ENCODE results near the gene P3H4. TPM values are rescaled to one million over a fixed set of nuclear protein-coding genes. Genes with fewer than 3 reads are reported as not detected.

Gene P3H4
- total RNA-seq, 2 donors from 2014 or later, result 15.8 to 19.6 TPM

DNA sequence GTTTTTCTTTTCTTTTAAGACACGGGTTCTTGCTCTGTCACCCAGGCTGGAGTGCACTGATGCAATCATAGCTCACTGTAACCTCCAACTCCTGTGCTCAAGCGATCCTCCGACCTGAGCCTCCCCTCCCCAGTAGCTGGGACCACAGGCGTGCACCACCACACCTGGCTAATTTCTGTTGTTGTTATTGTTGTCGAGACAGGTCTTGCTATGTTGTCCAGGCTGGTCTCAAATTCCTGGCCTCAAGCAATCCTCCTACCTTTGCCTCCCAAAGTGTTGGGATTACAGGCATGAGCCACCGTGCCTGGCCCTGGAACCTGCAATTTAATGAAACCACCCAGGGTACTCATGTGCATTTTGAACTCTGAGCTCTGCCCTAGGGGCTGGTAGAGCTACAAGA, 49.4 kb downstream of the P3H4 start:
- peaks cover 19 to 31% of the 10 kb centered on the region in 2 donors for H3K36me3 ChIP-seq
- DNase-seq (ENCODE audit: low spot score), result no peak
- no peak overlapping the region for H3K27ac ChIP-seq
- H3K27me3 ChIP-seq (replicated peaks; ENCODE audit: insufficient read depth), result no peaks in the 10 kb centered on the region
- H3K9me3 ChIP-seq, result no peaks in the 10 kb centered on the region
- TF ChIP-seq POLR2A (IDR thresholded peaks at IDR 0.05), result no peak
- TF ChIP-seq POLR2AphosphoS5 (IDR thresholded peaks at IDR 0.05), result no peak
- TF ChIP-seq, protein P1, sequence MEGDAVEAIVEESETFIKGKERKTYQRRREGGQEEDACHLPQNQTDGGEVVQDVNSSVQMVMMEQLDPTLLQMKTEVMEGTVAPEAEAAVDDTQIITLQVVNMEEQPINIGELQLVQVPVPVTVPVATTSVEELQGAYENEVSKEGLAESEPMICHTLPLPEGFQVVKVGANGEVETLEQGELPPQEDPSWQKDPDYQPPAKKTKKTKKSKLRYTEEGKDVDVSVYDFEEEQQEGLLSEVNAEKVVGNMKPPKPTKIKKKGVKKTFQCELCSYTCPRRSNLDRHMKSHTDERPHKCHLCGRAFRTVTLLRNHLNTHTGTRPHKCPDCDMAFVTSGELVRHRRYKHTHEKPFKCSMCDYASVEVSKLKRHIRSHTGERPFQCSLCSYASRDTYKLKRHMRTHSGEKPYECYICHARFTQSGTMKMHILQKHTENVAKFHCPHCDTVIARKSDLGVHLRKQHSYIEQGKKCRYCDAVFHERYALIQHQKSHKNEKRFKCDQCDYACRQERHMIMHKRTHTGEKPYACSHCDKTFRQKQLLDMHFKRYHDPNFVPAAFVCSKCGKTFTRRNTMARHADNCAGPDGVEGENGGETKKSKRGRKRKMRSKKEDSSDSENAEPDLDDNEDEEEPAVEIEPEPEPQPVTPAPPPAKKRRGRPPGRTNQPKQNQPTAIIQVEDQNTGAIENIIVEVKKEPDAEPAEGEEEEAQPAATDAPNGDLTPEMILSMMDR (IDR thresholded peaks at IDR 0.05), result no peak
- H3K4me1 ChIP-seq (replicated peaks), result no peaks in the 10 kb centered on the region
- intact Hi-C loops (cut with DNase I), result no loop called here
- WGBS, result 79% methylated on average over 6 of the region's 6 CpGs
- no peak overlapping the region for H3K4me3 ChIP-seq

DNA sequence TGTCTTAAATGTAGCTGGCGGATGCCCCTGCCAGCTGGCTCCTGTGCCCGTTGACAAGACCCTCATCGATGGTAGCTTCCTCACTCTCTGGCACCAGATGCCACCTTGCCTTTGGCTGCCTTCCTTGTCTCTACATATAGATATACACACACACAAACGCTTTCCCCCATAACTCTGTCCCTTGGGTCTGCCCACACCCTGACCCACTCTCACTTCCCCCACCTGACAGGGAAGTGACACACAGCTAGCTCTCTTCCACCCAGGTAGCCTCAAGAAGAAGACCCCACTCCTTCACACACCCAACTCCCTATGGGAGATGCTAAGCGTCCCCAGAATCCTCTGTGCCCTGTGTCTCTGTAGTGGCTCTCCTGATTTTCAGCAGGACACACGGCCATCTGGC, 50.9 kb downstream of the P3H4 start:
- no peak for TF ChIP-seq POLR2A (IDR thresholded peaks at IDR 0.05)
- TF ChIP-seq, protein P1 (IDR thresholded peaks at IDR 0.05), result no peak
- no peak for TF ChIP-seq POLR2AphosphoS5 (IDR thresholded peaks at IDR 0.05)
- no peaks in the 10 kb centered on the region for H3K4me1 ChIP-seq (replicated peaks)
- DNase-seq (ENCODE audit: low spot score), result no peak
- H3K9me3 ChIP-seq, result no peaks in the 10 kb centered on the region
- H3K27me3 ChIP-seq (replicated peaks; ENCODE audit: insufficient read depth), result no peaks in the 10 kb centered on the region
- 84% methylated on average over 6 of the region's 6 CpGs for WGBS
- no peak overlapping the region for H3K27ac ChIP-seq
- no peak overlapping the region for H3K4me3 ChIP-seq
- intact Hi-C loops (cut with DNase I), result no loop called here
- peaks cover 18 to 24% of the 10 kb centered on the region in 2 donors for H3K36me3 ChIP-seq

DNA sequence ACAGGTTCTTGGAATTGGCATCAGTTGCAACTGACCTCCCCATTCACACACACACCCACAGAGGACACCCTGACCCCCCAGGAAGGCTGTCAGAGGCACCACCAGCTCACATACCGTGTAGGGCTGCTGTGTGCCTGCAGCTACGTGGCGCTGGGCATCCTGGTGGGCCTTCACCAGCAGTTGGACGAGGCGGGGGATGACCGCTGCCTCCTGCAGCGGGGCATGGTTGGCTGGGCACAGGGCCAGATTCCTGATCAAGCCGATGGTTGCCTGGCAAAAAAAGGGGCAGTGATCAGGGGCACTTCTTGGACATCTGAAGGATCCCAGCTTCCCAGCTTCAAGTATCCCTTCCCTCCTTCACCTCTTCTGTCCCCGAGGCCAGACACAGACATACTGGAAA, 53.1 kb downstream of the P3H4 start:
- Histone ChIP-seq H3K4me3 (no peak overlapping the region), H3K27ac (no peak overlapping the region), H3K27me3 (replicated peaks; ENCODE audit: insufficient read depth) (no peaks in the 10 kb centered on the region), H3K9me3 (no peaks in the 10 kb centered on the region), H3K36me3 (peaks cover 19 to 26% of the 10 kb centered on the region in 2 donors), H3K4me1 (replicated peaks) (no peaks in the 10 kb centered on the region)
- WGBS, result 71% methylated on average over 9 of the region's 9 CpGs
- intact Hi-C loops (cut with DNase I), result no loop called here
- TF ChIP-seq POLR2A (IDR thresholded peaks at IDR 0.05) (no peak), POLR2AphosphoS5 (IDR thresholded peaks at IDR 0.05) (no peak)
- TF ChIP-seq, protein P1 (IDR thresholded peaks at IDR 0.05), result no peak
- DNase-seq (ENCODE audit: low spot score), result no peak

DNA sequence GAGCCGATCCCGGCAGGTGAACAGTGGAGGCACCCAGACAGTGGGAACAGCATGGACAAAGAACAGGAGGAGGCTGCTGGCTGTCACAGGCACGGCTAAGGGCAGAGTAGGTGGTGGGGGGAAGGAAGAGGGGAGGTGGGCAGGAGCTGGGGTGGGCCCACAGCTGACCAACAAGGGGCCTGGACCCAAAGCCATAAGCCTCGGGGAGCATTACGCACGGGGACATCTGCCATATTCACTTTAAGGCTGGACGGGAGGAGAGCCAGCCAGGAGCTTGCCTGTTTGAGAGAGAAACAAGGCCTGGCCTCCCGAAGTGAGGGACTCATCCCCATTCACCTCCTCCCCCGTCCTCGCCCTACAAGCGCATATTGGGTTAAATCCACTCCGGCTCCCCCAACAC, 57.7 kb downstream of the P3H4 start:
- Histone ChIP-seq H3K4me1 (replicated peaks) (no peaks in the 10 kb centered on the region), H3K9me3 (no peaks in the 10 kb centered on the region), H3K36me3 (peaks cover 0 to 11% of the 10 kb centered on the region in 2 donors), H3K27ac (no peak overlapping the region), H3K4me3 (no peak overlapping the region), H3K27me3 (replicated peaks; ENCODE audit: insufficient read depth) (no peaks in the 10 kb centered on the region)
- DNase-seq (ENCODE audit: low spot score), result no peak
- intact Hi-C loops (cut with DNase I), result no loop called here
- 73% methylated on average over 11 of the region's 12 CpGs for whole genome bisulfite sequencing
- TF ChIP-seq, protein P1 (IDR thresholded peaks at IDR 0.05), result no peak
- TF ChIP-seq POLR2AphosphoS5 (IDR thresholded peaks at IDR 0.05) (no peak), POLR2A (IDR thresholded peaks at IDR 0.05) (no peak)

Other genes with a start within 250 kb of the P3H4 start
- gene KRT9, start 239.9 kb downstream of the P3H4 start, total RNA-seq, result not detected
- 100 to 1,000 TPM in 1 of 2 donors, 10 to 100 TPM in 1; 28.1 to 298 TPM for gene KRT14, start 225.1 kb downstream of the P3H4 start, total RNA-seq
- 1 to 10 TPM; 4.0 to 6.7 TPM for gene KRT16, start 199.2 kb downstream of the P3H4 start, total RNA-seq
- 100 to 1,000 TPM; 201 to 360 TPM for gene KRT17, start 187.4 kb downstream of the P3H4 start, total RNA-seq
- 100 to 1,000 TPM; 136 to 320 TPM for gene EIF1, start 123.1 kb downstream of the P3H4 start, total RNA-seq
- not detected for gene GAST, start 99.6 kb downstream of the P3H4 start, total RNA-seq
- 1 to 10 TPM in 1 of 2 donors, under 1 TPM in 1; 0.55 to 3.6 TPM for gene HAP1, start 77.3 kb downstream of the P3H4 start, total RNA-seq
- 100 to 1,000 TPM; 146 to 266 TPM for gene JUP, start 25.2 kb downstream of the P3H4 start, total RNA-seq
- gene FKBP10, start 1.1 kb upstream of the P3H4 start, total RNA-seq, result 10 to 100 TPM; 24.5 to 50.2 TPM
- gene NT5C3B, start 24.3 kb upstream of the P3H4 start, total RNA-seq, result 10 to 100 TPM; 53.9 to 67.2 TPM
- gene KLHL10, start 25.9 kb upstream of the P3H4 start, total RNA-seq, result 1 to 10 TPM in 1 of 2 donors, under 1 TPM in 1; 0.14 to 6.5 TPM
- 10 to 100 TPM; 24.2 to 45.0 TPM for gene KLHL11, start 53.5 kb upstream of the P3H4 start, total RNA-seq
- gene ACLY, start 107.0 kb upstream of the P3H4 start, total RNA-seq, result 100 to 1,000 TPM; 114 to 203 TPM
- gene ODAD4, start 118.7 kb upstream of the P3H4 start, total RNA-seq, result 1 to 10 TPM in 1 of 2 donors, under 1 TPM in 1; 0.55 to 4.3 TPM
- 100 to 1,000 TPM in 1 of 2 donors, 10 to 100 TPM in 1; 85.8 to 117 TPM for gene CNP, start 154.8 kb upstream of the P3H4 start, total RNA-seq
- gene DNAJC7, start 205.5 kb upstream of the P3H4 start, total RNA-seq, result 10 to 100 TPM; 57.8 to 60.4 TPM
- 10 to 100 TPM; 38.8 to 98.8 TPM for gene NKIRAS2, start 208.1 kb upstream of the P3H4 start, total RNA-seq
- 1 to 10 TPM; 4.2 to 4.8 TPM for gene C17orf113, start 238.7 kb upstream of the P3H4 start, total RNA-seq